ENCODE data around the gene ADAMTS2.

DNA sequence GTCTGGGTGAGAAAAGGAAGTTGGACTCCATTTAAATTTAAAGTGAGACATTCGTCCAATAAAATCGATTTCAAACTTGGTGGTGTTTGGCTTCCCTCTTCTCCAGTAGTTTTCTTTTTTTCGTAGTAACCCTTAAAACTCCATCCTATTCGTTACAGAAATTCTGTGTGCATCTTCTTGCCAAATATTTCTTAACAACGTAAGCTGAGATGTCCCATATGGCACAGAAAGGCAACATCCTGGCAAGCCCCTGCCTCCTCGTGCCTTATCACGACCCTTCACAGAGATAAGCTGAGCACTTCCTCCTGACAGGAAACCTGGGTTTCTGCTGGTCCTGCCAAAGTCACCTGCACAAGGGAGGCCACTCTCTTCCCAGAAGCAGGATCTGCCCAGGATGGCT lies 11.8 kb upstream of the ADAMTS2 start:
- TF ChIP-seq CTCF (IDR thresholded peaks at IDR 0.05) = no peak
- no peak for TF ChIP-seq POLR2A (IDR thresholded peaks at IDR 0.05)
